ENCODE results near the gene ARL2BP. TPM values are rescaled to one million over a fixed set of nuclear protein-coding genes. Genes with fewer than 3 reads are reported as not detected.
A peak's percentile ranks its signal among the peaks of the same experiment; 100 is the strongest.
"Not testable (repeated sequence)": the region's sequence is repeated elsewhere in the genome, so short reads cannot be mapped to it uniquely, and the experiment has no call there.

The ARL2BP gene
- polyA plus RNA-seq, 1 donor, result 74.6 TPM

DNA sequence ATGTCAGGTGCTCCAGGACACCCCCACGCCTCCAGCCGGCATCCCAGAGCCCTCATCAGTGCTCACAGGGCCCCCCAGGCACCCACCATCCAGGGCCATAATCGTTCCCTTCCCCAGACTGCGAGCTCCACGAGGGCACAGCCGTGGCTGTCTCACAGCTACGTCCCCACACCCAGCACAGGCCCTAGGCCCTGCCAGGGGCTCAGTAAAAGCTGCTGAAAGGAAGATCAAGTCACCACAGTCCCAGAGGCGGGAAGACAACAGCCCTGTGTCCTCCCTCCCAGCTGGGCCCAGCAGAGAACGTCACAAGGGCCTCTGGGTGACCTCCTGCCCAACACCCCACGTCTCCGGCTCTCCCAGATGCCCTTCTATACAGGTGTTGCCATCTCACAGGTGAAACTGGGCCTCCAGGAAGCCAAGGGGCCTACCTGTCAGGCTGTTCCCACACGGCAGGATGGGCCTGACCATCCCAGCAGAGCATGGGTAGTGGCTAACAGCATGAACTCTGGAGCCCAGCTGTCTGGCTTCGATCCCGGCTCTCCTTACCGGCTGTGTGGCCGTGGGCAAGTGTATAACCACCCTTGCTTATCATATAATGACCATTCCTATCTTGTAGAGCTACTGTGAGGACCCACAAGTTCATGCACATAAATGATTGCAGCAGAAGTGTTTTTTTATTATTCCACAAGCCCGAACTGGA is 17.9 kb downstream of the ARL2BP start:
- no peak for DNase-seq

DNA sequence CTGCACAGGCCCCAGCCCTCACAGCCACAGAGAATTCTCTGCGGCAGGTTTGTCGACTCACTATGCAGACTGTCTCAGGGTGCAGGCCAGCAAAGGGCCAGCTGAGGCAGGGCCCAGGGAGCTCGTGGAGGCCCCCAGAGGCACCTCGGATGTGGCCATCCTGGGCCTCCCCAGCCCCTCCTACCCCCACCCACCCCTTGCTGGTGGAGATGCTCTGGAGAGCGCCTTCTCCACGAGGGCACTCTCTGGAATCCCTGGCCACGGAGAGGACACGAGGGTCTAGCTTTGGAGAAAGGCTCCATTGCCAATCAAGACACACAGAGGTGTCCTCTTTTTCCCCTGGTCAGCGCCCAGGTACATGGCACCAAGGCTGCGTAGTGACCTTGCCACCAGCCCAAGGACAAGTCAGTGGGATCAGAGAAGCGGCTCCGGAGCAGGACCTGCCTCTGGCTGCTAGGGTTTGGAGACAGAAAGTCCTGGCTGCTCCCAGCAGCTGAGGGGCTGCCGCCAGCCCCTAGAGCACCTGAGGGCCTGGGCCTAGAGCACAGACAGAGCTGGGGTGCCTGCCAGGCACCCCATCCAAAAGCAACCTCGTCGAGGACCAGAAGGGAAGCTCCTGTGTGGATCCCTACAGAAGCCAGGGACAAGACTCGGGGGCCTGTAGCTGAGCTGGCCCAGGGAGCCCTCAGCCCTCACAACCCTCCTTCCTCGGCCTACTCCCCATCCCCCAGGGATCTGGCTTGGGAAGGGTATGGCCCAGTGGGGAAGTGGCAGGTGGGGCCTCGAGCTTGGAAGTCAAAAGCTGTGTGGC is 18.7 kb downstream of the ARL2BP start:
- no peak for DNase-seq

DNA sequence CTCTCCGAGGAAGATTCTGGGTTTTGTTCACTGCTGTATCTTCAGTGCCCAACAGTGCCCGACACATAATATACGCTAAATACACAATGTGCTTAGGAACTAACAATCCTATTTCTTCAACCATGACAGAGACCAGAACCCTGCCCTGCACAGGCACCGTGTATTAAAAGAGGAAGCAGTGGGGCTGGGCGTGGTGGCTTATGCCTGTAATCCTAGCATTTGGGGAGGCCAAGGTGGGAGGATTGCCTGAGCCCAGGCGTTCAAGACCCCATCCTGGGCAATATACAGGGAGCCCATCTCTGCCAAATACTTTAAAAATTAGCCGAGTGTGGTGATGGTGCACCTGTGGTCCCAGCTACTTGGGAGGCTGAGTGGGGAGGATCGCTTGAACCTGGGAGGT is 19.3 kb downstream of the ARL2BP start:
- DNase-seq, result no peak

DNA sequence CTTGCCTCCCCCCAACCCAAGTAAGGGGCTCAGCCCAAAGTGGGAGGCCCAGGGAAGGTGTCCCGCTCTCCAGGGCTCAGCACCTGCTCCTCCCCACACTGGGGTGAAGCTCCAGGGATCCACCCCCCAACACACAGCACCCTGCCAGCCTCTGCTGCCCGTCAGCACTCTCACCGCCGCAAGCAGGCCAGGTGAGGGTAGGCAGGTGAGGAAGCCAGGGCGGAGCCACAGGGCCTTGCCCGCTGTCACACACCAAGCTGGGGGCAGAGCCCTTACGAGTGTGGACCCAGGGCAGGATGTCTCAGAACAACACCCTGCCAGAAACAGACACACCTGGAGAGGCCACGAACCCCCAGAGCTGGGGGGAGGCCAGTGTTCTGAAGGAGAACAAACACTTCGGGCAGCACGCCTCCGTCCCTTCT is 19.9 kb downstream of the ARL2BP start:
- no peak for DNase-seq

DNA sequence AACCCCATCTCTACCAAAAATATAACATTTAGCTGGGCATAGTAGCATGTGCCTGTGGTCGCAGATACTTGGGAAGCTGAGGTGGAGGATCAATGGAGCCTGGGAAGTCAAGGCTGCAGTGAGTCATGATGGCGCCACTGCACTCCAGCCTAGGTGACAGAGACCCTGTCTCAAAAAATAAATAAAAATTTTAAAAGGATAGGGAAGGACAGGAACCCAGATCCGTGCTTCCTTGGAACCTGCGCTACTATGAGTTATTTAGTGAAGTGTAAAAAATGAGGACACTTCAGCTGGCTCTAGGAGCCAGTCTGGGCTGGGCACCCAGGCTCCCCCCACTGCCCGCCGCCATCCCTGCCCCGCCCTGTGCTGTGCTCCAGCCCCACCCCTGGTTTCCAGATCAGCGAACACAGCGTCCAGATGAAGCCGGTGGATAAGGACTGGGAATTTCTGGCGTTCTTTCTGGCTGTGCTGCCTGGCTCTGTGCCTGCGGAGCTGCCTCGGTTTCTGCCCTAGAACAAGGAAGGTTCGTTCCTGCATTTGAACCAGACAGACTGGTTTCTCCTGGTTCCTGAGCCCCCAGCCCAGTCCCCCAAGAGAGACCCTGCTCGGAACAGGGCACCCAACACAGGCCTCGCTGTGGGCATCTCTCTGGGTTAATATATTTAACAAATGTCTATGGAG is 20.9 kb downstream of the ARL2BP start:
- DNase-seq, result peak; percentile 59

DNA sequence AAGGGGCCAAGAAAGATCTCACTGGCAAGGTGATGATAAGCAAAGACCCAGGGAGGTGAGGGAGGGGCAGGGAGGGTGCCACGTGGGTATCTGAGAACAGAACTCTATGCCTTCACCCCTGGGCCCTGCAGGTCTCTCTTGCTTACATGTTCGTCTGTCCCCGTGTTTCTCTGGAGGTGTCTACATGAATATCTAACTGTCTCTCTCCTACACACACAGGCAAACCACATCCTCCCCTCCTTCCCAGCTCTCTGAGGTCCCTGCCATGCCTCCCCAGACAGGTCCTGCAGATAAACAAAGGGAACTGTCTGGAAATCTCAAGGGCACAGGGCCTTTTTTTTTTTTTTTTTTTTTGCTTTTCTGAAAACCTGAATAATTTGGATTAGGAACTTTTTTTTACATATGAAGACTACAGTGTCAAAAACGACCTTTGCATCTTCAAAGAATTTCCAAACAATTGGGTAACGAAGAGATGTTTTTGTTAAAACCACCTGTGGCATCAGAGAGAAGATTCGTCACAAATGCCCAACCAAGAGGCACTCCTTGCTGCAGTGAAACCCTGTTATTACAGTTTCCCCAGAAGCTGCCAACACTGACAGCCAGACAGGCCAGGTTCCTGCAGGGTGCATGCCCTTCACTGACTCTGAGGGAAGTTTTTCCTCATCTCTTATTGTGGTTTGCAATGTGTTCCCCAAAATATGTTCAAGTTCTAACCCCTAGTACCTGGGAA is 21.6 kb downstream of the ARL2BP start:
- no peak for DNase-seq

DNA sequence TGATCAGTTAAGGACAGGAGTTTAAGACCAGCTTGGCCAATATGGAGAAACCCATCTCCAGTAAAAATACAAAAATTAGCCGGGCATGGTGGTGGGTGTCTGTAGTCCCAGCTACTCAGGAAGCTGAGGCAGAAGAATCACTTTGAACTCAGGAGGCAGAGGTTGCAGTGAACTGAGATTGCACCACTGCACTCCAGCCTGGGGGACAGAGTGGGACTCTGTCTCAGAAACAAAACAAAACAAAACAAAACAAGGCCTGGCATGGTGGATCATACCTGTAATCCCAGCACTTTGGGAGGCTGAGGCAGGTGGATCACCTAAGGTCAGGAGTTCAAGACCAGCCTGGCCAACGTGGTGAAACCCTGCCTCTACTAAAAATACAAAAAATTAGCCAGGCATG is 22.3 kb downstream of the ARL2BP start:
- DNase-seq, result not testable (repeated sequence)

DNA sequence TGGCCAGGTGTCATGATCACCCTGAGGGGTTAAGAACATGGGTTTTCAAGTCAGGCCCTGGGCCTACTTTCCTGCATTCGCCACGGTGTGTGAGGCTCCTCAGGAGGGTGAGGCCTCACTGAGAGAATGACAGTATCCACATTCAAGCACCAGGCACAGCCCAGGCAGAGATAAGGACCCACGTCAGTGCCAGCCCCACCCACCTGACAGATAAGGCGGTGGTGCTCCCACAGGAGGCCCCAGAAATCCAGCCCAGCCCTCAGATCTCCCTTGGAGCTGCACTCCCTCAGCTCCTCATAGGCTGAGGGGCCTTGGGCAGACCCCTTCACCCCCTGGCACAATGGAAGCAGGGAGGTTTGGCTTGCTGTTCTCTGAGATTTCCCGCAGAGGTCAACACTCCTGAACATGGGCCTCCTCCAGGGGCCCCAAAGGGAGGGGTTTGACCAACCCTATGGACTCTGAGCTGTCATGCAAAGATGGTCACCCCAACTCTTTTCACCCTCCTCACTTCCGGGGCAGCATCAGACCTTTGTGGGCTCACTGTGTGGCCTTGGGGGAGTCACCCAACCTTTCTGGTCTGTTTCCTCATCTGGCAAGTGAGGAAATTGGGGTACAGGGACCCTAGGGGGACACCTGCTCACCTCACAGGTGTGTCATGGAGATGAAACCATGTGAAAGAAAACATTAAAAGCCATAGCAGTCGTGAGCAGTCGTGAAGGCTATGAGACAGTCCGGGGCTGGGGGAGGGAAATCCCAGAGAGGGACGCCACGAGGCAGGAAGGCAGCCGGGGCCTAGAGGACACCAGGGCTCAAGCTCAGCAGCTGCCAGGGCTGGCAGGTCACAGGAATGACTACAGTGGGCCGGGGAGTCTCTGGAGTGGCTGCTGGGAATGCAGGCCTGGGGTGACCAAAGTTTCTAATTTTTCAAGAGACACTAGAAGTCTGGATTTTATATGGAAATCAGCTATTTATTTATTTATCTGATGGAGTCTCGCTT is 24.0 kb downstream of the ARL2BP start:
- no peak for DNase-seq

DNA sequence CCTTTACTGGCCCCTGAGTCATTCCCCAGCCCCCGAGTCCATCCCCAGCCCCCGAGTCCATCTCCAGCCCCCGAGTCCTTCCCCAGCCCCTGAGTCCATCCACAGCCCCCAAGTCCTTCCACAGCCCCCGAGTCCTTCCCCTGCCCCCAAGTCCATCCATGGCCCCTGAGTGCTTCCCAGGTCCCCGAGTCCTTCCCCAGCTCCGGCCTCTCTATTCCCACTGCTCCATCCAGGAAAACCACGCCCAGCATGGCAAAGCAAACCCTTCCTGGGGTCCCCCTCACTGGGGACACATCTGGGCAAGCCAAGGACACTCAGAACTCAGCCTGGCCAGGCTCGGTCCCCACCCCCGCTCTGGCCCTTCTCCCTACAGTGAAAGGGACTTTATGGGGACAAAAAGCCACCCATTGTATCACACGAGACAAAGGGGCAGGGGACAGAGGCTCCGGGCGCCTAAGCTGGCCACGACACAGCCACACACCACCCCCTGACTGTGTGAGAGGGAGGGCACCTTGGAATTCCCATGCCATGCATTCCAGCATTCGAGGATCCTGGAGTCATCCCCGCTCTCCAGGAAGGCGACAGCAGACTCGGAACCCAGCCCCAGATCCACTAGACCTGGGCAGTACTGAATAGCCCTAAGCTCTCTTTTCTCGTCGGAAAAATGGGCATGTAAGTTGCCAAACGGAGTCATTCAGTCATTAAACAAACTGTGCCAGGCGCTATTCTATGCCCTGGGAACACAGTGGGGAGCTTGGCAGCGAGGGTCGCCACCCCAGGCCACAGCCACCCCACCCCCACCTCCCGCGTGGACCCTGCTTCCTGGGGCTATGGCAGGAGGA is 25.4 kb downstream of the ARL2BP start:
- DNase-seq, result no peak

DNA sequence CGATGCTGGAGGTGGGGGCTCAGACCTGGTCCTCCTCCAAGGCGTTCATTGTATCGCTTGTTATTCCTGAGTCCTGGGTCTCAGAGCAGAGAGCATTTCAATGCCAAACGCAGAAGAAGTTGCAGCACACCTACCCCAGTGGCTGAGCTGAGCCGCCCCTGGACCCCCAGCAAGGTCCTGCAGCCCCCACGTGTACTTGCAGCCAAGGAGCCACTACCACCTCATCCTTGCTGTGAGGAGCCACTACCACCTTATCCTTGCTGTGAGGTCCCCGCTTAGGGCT is 25.9 kb downstream of the ARL2BP start:
- no peak for DNase-seq

DNA sequence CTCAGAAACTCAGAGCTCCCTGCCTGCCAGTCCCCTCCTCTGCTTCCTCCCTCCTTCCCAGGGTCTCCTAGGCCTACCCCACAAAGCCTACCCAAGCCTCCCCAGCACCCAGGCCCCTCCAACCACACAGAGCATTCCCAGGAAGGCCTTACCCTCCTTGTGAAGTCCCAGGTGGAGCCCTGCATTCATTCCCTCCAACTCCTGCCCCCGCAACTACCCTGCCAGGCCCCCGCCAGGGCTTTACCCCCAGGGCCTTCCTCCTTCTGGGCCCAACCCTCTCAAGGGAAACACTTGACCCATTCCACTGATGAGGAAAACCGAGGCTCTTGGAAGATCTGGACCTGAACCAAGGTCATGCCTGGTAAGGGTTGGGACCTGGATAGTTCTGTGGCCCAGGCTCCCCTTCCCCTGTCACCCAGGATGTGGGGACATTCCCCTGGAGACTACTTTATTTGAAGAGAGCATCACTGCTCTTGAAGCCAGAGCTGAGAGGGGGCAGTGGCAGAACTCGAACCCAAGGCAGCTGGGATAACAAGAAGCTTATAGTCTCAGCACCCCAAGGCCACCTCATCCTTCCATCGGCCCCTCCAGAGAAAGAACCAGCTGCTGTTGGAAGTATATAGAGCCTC is 26.9 kb downstream of the ARL2BP start:
- no peak for DNase-seq

DNA sequence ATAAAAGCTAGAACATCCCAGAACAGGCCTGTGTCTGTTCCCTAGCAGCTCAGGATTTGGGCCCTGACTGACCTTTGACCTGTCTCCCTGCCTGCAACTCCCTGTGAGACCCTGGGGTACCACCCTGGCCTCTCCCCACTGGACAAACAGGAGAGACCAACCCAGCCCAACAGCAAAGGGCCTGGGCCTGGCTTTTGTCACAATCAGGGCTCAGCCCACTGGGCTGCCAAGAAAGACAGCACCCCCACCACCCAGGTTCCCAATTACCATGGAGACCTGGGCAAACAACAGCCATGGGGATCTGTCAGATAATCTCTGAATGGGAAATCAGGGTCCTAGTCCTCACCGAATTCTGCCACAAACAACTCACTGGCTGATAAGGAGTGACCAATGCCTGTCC is 28.3 kb downstream of the ARL2BP start:
- no peak for DNase-seq

DNA sequence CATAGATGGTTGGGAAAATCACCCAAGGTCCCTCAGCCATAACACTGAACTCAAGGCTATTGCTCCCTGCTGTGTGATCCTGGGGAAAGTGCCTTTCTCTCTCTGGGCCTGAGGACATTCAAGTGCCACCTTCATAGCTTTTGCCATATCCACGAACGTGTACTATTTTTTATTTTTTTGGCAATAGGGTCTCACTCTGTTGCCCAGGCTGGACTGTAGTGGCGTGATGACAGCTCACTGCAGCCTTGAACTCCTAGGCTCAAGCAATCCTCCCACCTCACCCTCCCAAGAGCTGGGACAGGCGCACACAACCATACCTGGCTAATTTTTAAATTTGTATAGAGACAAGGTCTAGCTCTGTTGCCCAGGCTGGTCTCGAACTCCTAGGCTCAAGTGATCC is 28.8 kb downstream of the ARL2BP start:
- no peak for DNase-seq

DNA sequence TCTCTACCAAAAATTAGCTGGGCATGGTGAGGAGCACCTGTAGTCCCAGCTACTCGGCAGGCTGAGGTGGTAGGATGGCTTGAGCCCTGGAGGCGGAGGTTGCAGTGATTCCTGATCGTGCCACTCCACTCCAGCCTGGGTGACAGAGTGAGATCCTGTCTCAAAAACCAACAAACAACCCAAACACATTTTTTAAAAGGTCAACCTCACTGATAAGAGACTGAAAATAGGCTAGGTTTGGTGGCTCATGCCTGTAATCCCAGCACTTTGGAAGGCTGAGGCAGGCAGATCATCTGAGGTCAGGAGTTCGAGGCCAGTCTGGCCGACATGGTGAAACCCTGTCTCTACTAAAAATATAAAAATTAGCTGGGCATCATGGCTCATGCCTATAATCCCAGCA is 30.9 kb downstream of the ARL2BP start:
- DNase-seq, result not testable (repeated sequence)

DNA sequence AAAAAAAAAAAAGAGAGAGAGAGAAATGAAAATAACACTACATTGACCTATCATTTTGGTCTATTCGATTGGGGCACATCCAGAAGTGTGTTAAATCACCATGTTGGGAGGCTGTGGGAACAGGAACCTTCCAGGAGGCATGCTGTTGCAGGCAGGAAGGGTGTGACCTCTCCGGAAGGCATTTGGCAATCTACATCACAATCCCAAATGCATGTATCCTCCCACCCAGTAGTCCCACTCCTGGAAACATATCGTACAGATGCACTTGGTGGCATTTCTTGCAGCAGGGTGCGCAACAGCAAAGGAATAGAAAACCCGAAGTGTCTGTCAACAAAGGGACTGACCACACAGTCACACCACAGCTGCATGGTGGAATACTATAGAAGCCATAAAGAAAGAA is 31.5 kb downstream of the ARL2BP start:
- no peak for DNase-seq

DNA sequence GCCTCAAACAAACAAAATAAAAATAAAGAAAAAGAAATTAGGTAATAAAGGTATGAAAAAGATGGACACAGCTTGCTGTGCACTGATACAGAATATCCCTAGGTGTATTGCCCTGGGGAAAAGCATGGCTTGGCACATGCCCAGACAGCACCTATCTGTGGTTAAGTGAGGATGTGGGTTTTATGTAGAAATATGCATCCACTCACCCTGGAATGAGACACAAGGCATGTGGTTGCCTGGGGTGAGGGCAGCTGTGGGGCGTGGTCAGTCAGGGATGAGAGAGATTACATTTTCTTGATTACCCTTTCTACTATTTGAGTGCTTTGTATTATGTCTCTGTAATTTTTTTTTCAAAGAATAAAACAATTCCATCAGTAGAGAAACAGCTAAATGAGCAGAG is 32.5 kb downstream of the ARL2BP start:
- no peak for DNase-seq

DNA sequence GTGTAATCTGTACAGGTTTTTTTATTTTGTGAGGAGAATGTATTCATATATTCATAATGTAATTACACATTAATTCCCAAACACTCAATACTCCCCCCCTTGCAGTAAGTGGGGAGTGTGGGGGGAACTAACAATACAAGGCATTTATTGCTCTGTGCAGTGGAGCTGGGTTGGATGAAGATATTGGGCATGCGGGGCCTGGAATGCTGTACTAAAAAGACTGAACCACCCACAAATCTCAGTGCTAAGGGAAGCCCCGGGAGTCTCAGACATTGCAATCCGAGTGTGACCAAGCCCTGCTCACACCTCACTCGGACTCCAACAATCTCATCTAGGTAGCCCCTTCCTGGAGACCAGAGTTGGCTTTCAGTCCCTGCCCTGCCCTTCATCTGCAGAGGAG is 33.4 kb downstream of the ARL2BP start:
- no peak for DNase-seq

DNA sequence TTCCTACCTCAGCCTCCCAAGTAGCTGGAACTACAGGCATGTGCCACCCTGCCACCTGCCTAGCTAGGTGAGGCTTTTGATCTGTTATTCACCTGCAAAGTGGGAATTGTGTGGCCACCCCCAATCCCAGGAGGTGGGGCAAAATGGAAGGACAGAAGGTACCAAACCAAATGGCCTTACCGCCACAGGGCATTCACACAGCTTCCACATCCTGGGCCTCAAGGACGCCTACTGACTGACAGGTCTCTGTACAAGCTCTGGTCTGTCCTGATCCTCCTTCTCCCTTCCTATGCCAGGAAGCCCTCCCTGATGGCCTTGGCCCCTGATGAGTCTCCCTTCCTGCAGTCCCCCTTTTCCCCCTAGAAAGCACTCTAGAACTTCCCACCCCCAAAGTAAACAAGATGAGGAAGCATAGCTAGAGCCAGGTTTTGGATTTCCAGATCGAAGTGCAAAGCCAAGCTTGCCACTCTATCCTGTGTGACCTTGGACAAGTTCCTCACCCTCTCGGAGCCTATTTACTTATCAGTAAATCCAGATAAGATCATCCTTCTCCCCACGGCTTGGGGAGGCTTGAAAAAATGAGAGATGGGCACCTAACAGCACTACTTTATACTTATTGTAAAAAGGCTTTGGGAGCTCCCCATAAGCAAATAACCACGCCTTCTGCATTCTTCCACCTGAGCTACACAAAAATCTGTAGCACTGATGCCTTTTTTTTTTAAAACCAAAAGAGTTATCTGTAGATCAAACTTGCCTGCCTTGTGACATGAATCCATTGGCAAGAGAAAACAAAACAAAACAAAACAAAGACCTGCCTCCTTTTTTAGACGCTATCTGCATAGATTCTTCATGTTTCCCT is 35.0 kb downstream of the ARL2BP start:
- DNase-seq, result no peak

DNA sequence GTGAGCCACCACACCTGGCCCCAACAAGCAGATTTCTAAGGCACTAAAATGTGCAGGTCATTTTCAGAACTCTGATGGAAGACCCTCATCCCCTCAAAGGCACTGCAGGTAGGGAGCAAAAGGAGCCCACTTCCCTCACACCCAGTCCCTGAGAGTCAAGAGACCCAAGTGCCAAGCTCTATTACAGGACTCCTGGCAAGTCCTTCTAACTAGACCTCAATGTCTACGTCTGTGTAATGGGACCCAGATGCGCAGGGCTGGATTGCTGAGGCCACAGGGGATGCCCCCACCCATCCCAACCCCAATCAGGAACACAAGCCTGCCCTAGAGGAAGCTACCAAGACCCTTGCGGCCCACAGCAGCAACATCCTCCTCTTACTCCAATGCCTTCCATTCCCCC is 36.7 kb downstream of the ARL2BP start:
- no peak for DNase-seq

Measured in left kidney (tissue), 2 donors.